Activated naive CD4-positive, alpha-beta T cell treated with anti-CD3 and anti-CD28 coated beads, Interleukin-2, amount 50 U/mL, for 72 hours (primary cell): ENCODE results near the gene FER. TPM values are rescaled to one million over a fixed set of nuclear protein-coding genes. Genes with fewer than 3 reads are reported as not detected.
A peak's percentile ranks its signal among the peaks of the same experiment; 100 is the strongest.
"Not testable (repeated sequence)": the region's sequence is repeated elsewhere in the genome, so short reads cannot be mapped to it uniquely, and the experiment has no call there.

Experiments used
- ATAC-seq, 2 donors: fragments of 150-1000 bp; cut with Tn5 transposase; 2 replicates each; pipeline ENCODE4 v1.10.0; 2021; ENCODE audit warnings: mild to moderate bottlenecking in 2 of 2, moderate library complexity in 2 of 2
- DNase-seq, 2 donors: peaks; one replicate each; pipeline ENCODE4 v3.0.0; 2021 to 2022; ENCODE audit warnings: low spot score in 2 of 2
- H3K27ac Mint-ChIP-seq, 2 donors: one replicate each; pipeline ENCODE4 v1.8.0; 2022; ENCODE audit warnings: mild to moderate bottlenecking in 2 of 2, mixed read lengths in 2 of 2
- H3K36me3 Mint-ChIP-seq, 2 donors: one replicate each; pipeline ENCODE4 v1.8.0; 2022; ENCODE audit warnings: mixed read lengths in 2 of 2
- H3K9me3 Mint-ChIP-seq, 2 donors: one replicate each; pipeline ENCODE4 v1.8.0; 2022; ENCODE audit warnings: mixed read lengths in 2 of 2
- total RNA-seq, 2 donors: library from RNA; stranded (reverse); gene quantifications; one replicate each; pipeline ENCODE4 v1.2.3, GENCODE V29; 2022

FER gene
- total RNA-seq, 2 donors from 2014 or later: 7.8 to 9.8 TPM

- ATAC-seq: no peak
- DNase-seq: no peak
- H3K36me3 Mint-ChIP-seq: no peaks in the 10 kb centered on the region
- no peak overlapping the region for H3K27ac Mint-ChIP-seq
- H3K9me3 Mint-ChIP-seq: no peaks in the 10 kb centered on the region
Observed at GRCh38 chr5:108736855-108737254, 10.8 kb upstream of the FER start.

DNA sequence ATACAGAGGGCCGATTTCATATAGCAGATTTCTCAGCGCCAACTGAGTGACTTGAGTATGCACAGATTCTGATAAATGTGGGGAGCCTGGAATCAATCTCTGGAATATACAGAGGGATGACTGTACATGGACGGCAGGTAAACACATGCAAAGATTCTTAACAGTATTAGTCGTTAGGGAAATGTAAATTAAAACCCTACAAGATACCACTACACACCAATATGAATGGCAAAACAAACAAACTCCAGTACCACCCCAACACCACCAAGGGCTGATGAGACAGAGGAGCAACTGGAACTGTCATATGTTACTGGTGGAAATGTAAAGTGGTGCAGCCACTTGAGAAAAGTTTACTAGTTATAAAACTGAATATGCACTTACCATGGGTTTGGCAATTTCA lies 8.3 kb upstream of the FER start:
- Mint-ChIP-seq H3K27ac (no peak overlapping the region), H3K36me3 (no peaks in the 10 kb centered on the region), H3K9me3 (no peaks in the 10 kb centered on the region)
- ATAC-seq (no peak), DNase-seq (no peak)

- Mint-ChIP-seq H3K27ac (no peak overlapping the region), H3K36me3 (no peaks in the 10 kb centered on the region), H3K9me3 (no peaks in the 10 kb centered on the region)
- DNase-seq: no peak
- ATAC-seq: no peak
Observed at GRCh38 chr5:108739906-108740305, 7.8 kb upstream of the FER start.

- ATAC-seq (no peak), DNase-seq (no peak)
- Mint-ChIP-seq H3K9me3 (no peaks in the 10 kb centered on the region), H3K36me3 (no peaks in the 10 kb centered on the region), H3K27ac (no peak overlapping the region)
Observed at GRCh38 chr5:108743319-108743718, 4.4 kb upstream of the FER start.

GRCh38 chr5:108743846-108744245 lies 3.9 kb upstream of the FER start:
- Mint-ChIP-seq H3K27ac (no peak overlapping the region), H3K9me3 (no peaks in the 10 kb centered on the region), H3K36me3 (no peaks in the 10 kb centered on the region)
- ATAC-seq: no peak
- DNase-seq: no peak

DNA sequence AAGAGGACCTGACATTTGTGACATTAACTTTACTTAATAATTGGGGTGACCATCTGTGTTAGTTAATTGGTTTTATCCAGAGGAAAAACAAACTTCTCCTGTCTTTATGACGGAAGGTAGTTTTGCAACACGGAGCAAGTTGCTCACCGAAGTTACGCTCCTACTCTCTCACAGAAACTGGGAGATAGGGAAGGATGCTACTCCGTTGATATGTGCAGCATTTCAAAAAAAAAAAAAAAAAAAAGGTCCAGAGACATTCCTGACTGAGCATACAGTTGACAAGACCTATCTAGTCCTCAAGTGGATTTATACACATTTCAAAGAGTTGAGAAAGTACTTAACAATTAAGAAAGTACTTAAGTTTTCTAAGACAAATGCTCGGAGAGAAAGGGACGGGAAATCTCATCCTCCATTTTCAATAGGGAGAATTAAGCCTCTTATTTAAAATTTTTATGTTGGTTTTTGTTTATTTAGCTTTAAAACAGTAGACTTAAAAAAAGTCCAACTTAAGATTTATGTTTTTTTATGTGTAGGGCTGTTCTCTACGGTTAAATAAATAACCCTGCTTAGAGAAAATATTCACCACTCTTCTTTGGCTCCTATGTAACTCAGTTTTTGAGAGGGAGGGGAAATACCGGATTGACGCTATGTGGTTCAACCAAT lies 455 bp upstream of the FER start:
- DNase-seq (no peak), ATAC-seq (no peak)
- H3K36me3 Mint-ChIP-seq: no peaks in the 10 kb centered on the region
- H3K27ac Mint-ChIP-seq: peak overlapping the region; percentile 97 to 98
- no peaks in the 10 kb centered on the region for H3K9me3 Mint-ChIP-seq

- Mint-ChIP-seq H3K27ac (peak overlapping the region; percentile 97 to 98), H3K9me3 (no peaks in the 10 kb centered on the region), H3K36me3 (no peaks in the 10 kb centered on the region)
- peak; percentile 95 to 98 for DNase-seq
- peak; percentile 95 for ATAC-seq
Observed at GRCh38 chr5:108748401-108749127, 867 bp downstream of the FER start.

- Mint-ChIP-seq H3K27ac (peak overlapping the region; percentile 79 to 97), H3K36me3 (no peaks in the 10 kb centered on the region), H3K9me3 (no peaks in the 10 kb centered on the region)
- ATAC-seq: peak; percentile 7 to 31
- DNase-seq: peak in 1 of 2 donors; percentile 43
Observed at GRCh38 chr5:108749128-108749861, 1.6 kb downstream of the FER start.

- H3K27ac Mint-ChIP-seq: no peak overlapping the region
- no peaks in the 10 kb centered on the region for H3K36me3 Mint-ChIP-seq
- DNase-seq: no peak
- no peak for ATAC-seq
- H3K9me3 Mint-ChIP-seq: no peaks in the 10 kb centered on the region
Observed at GRCh38 chr5:108753331-108753730, 5.6 kb downstream of the FER start.

- Mint-ChIP-seq H3K36me3 (no peaks in the 10 kb centered on the region), H3K9me3 (no peaks in the 10 kb centered on the region), H3K27ac (no peak overlapping the region)
- ATAC-seq: peak in 1 of 2 donors; percentile 41
- no peak for DNase-seq
Observed at GRCh38 chr5:108753877-108754276, 6.2 kb downstream of the FER start.

DNA sequence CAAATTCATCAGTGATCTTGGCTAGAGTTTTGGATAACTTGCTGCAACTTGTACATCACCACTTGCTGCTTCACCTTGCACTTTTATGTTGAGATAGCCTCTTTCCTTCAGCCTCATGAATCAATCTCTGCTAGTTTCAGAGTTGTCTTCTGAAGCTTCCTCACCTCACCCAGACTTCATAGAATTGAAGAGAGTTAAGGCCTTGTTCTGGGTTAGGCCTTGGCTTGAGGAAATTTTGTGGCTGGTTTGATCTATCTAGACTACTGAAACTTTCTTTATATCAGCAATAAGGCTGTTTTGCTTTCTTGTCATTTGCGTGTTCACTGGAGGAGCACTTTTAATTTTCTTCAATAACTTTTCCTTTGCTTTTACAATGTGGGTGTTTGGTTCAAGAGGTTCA lies 12.8 kb downstream of the FER start:
- no peak overlapping the region for H3K27ac Mint-ChIP-seq
- no peak for DNase-seq
- peaks cover 0 to 12% of the 10 kb centered on the region in 2 donors for H3K36me3 Mint-ChIP-seq
- ATAC-seq: peak in 1 of 2 donors; percentile 79
- H3K9me3 Mint-ChIP-seq: peaks cover 4% of the 10 kb centered on the region in 2 donors

GRCh38 chr5:108762660-108763059 lies 15.0 kb downstream of the FER start:
- H3K9me3 Mint-ChIP-seq: peaks cover 4% of the 10 kb centered on the region in 2 donors
- ATAC-seq (no peak), DNase-seq (no peak)
- no peak overlapping the region for H3K27ac Mint-ChIP-seq
- peaks cover 0 to 12% of the 10 kb centered on the region in 2 donors for H3K36me3 Mint-ChIP-seq

DNA sequence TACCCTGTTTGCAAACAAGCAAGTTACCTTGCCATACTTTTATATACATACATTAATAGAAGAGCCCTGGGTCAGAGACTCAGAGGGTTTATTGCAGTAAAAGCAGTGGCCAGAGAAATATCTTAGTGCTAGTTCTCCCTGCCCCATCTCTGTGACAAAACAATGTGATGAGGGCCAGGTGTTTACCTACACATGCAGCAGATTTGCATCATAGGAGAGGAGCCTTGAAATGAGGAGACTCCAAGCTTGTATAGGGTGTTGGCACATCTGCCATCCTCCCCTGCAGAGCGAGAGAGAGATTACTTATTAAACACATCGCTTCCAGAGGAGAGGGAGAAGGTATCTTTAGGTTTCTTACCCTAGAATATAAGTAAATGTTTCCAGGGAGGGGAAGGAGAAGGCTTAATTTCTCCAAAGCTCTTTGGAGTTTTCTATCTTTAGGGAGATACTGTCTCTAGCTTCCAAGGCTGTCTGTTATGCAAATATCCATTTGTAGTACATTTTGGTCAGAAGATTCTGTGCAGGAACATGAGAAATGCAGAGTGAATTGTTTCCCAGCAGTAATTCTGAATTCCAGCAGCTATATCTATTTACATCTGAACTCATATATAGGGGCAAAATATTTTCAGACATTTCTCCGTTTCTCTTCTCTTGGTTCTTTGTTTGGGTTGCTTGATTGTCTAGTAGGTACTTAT lies 15.7 kb downstream of the FER start:
- H3K9me3 Mint-ChIP-seq: peaks cover 4% of the 10 kb centered on the region in 2 donors
- H3K27ac Mint-ChIP-seq: no peak overlapping the region
- ATAC-seq: no peak
- no peak for DNase-seq
- peaks cover 0 to 12% of the 10 kb centered on the region in 2 donors for H3K36me3 Mint-ChIP-seq

DNA sequence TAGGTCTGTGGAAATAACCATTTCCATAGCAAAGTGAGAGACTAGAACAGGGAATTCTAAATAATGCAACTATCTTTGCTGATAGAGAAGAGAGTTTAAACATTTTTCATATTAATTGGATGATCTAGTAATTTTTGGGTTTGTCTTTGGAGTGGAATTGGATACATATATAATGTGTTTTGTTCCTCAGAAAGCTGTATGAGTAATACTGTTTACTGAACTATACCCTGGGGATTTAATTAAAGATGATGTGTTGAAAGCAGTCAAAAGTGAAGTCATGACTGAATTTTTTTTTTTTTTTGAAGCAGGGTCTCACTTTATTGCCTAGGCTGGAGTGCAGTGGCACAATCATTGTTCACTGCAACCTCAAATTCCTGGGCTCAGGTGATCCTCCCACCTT lies 17.9 kb downstream of the FER start:
- Mint-ChIP-seq H3K36me3 (peaks cover 0 to 3% of the 10 kb centered on the region in 2 donors), H3K9me3 (no peaks in the 10 kb centered on the region), H3K27ac (no peak overlapping the region)
- ATAC-seq (no peak), DNase-seq (no peak)

DNA sequence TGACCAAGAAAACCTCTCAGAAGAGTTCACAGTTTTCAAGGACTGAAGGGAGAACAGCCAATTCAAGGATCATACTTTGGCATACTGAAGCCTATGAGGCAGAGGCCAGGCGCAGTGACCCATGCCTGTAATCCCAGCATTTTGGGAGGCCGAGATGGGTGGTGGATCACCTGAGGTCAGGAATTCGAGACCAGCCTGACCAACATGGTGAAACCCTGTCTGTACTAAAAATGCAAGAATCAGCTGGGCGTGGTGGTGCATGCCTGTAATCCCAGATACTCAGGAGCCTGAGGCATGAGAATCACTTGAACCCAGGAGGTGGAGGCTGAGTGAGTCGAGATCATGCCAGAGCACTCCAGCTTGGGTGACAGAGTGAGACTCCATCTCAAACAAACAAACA lies 19.2 kb downstream of the FER start:
- not testable (repeated sequence) for H3K9me3 Mint-ChIP-seq, H3K27ac Mint-ChIP-seq, H3K36me3 Mint-ChIP-seq, ATAC-seq, DNase-seq

- H3K36me3 Mint-ChIP-seq: peaks cover 3 to 12% of the 10 kb centered on the region in 2 donors
- no peak for DNase-seq
- no peak for ATAC-seq
- peaks cover 4% of the 10 kb centered on the region in 2 donors for H3K9me3 Mint-ChIP-seq
- H3K27ac Mint-ChIP-seq: no peak overlapping the region
Observed at GRCh38 chr5:108769352-108769751, 21.7 kb downstream of the FER start.

- Mint-ChIP-seq H3K9me3 (peaks cover 4 to 8% of the 10 kb centered on the region in 2 donors), H3K27ac (no peak overlapping the region), H3K36me3 (peaks cover 7 to 15% of the 10 kb centered on the region in 2 donors)
- DNase-seq (no peak), ATAC-seq (no peak)
Observed at GRCh38 chr5:108772626-108773025, 24.9 kb downstream of the FER start.
